HG03521 (cell line): ENCODE data around the gene CUEDC1.
"Not testable (repeated sequence)": the region's sequence is repeated elsewhere in the genome, so short reads cannot be mapped to it uniquely, and the experiment has no call there.

Experiments
- ATAC-seq: cut with Tn5 transposase; IDR thresholded peaks from one replicate; pipeline ENCODE4 v1.9.1; 2021; ENCODE audit warnings: mild to moderate bottlenecking, moderate library complexity; ENCODE audit not compliant: unreplicated experiment

CUEDC1 gene

DNA sequence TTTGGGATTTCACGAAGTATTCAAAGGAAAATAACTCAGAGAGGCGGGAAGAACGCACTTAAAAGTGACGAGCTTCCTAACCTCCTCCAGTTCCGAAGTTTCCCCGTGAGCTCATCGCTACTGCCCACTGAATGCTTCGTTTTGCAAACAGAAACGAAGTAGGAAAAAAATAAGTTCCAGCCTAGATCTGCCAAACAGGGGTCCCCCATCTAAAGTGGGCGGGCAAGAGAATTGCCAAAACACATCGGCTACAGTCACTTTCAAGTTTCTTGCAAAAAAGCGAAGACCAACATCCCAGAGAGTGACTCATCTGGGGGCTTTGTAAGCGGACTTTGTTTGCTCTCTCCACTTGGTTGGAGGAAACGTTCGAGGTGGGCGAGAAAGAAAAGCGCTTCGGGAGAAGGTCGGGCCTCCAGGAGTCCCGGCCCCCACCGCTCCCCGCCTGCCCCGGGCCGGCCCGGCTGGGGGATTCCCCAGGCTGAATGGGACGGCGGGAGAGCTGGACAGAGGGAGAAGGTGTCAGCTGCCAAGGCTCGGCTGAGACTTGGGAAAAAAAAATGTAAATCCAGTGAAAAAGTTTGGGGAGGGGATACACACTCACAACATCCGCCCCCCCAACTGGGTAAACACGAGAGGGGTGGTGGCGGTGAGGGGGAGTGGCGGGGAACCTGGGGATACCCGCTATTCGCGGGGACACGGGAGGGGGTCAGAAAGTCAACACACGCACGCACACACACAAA, 31.8 kb upstream of the CUEDC1 start:
- ATAC-seq, result no peak

DNA sequence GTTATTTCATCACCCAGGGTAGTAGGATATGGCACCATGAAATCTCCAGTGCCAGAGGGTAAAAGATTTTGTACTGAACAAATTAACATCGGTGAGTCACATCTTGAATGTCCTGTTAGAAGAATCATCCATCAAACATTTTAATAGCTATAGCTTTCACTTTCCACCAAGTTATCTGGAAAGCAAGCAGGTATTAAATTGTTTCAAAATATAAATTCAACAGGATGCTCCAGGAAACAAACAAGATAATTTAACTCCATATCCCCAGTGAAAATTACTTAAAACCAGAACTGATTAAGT, 30.4 kb upstream of the CUEDC1 start:
- no peak for ATAC-seq

DNA sequence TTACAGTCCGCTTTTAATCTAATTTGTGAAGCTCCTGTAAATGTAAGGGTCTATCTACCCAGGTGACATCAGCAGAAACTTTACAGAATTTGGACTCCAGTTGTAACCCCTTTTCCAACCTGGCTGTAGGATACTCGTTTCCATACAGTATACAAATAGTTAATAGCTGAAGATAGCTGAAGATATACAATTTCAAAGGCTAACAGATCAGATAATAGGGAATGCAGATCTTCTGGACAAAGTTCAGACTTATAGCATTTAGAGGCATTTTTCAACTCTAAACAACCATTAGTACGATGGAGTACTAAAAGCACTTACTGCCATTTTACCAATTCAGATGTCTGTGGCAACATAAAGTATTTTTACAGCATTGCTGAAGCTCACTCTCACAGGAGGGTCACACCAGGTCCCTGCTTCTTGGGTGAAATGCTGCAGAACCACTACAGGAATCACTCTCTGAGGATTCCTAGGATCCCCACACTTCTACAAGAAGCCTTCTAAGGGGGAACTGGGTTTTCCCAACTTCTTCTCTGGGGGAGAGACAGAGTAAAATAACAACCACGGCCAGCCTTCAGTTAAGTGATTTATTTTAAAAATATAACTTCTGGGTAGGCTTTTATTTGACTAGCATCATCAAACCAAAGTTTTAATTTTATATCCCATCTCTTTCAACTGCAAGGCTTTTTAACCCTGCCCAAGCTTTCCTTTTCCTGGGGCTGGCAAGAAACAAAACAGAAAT, 29.9 kb upstream of the CUEDC1 start:
- ATAC-seq, result no peak

- no peak for ATAC-seq
Measured at GRCh38 chr17:57984261-57984890, 29.2 kb upstream of the CUEDC1 start.

DNA sequence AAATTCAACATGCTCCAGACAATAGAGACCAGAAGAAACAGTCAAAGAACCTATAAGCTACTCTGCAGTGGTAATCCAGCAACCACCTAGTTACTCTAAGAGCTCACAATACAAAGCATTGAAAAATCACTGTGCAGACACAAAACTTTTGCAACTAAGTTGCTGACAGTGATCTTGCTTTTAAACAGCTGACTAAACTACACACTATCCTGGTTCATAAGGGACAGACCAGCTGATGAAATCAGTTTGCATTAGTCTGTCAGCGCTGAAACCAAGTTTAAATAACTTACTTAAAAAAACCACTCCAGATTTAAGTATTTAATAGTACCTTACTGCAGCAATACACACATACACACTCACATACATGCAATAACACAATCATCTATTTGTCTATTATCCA, 28.2 kb upstream of the CUEDC1 start:
- ATAC-seq, result no peak

DNA sequence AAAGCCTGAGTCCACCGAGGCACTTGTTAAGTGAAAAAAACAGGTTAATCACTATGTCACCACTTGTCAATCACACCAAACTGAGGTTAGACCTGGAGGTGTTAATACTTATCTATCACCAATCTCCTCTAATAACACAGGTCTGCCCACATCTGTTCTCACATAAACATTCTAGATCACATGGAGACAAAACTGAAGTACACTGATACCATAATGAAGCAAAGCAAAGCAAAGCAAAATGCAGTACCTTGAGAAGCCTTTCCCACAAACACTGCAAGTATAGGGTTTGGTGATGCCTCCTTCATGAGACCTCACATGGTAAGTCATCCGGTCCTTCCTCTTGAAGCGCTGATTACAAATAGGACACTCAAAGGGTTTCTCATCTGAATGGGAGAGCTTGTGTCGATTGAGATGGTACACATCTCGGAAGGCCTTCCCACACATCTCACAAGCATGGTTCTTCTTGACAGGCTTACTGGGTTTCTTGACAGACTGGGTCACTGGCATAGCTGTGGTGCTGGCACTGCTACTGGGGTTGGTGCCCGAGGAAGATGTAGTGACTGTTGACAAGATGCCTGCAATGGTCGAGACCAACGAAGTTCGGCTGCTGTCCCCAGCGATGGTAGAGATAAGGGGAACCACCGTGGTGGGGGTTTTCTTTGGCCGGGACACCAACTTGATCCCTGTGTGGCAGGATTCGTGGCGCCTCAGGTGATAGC, 27.4 kb upstream of the CUEDC1 start:
- no peak for ATAC-seq

DNA sequence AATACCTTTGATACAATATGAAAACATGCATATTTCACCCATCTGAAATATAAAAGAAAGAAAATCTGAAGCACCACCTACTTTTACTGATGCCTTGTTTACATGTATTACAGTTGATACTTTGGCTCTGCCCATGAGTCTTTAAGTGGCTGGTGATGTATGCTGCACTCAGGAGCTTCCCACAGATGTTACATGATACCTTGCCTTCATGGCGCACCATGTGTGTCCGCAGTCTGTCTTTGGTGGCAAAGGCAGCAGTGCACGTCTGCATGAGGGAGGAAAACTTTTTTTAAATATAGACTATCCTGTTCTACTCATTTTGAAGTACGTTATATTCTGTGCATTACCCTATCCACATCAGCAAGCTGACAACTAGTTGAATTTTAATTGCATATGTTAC, 25.3 kb upstream of the CUEDC1 start:
- ATAC-seq, result no peak

- no peak for ATAC-seq
Measured at GRCh38 chr17:57979076-57979475, 23.9 kb upstream of the CUEDC1 start.

DNA sequence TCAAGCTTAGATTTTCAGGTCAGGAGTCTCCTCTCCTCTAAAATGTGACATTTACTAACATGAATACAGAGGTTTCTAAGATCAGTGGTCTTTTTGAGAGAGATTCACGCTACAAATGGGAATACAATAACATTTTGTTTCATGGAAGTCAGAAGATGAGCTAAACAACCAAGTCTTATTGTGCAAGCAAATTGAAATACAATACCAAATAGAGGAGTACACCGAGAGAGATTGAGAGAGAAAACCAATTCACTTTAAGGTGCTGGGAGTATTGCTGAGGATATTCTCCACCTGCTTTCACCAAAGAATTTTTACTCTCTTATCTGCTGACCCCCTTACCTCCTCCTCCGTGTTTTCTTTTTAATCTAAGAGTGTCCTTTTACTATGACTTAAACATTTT, 21.4 kb upstream of the CUEDC1 start:
- ATAC-seq, result no peak

DNA sequence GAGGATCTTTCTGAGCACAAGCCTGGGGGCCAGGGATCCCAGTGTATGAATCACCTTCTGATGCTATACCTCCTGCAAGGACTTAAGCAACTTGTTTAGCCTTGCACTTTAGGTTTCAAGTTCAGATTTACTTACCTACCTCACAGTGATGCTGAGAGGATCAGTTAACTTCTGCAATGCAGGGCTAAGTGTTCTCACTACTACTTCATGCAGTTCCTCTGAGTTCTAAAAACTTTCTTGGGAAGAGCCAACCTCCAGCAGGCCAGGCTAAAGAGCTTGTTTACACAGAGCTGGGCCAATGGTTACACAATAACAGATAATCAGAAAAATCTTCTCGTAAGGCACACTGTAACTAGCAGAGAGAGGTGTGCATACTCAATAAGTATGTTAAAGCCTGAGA, 19.8 kb upstream of the CUEDC1 start:
- ATAC-seq, result no peak

DNA sequence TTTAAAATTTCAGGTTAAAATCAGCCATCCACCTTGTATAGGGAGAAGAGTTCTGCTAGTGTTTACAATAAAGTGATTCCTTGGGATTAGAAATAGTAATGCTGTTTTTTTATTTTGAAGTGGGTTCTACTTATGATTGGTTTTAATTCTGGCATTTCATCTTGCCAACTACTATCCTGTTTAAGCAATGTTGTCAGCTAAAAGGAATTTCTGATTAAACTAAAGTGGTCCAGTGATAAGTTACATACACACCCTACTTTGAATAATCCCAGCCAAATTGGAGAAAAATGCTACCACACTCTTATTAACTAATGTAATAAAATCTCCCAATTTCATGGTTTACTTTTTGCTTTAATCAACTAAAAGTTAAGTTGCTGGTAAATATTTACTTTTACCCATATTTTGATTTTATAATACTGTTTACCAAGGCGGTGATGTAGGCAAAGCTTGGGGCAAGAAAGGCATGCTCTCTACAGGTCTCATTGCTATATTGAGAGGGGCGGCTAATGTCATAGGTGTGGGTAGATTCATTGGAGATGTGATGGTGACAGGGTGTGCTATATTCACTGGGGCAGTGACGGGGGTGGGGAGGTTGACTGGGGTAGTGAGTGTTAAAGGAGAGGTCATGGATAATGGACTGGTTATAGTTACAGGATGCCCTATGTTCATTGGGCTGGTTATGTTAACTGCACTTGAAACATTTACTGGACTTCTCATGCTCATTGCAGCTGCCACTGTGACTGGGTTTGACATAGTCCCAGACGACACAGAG, 19.0 kb upstream of the CUEDC1 start:
- not testable (repeated sequence) for ATAC-seq

- ATAC-seq, result no peak
Measured at GRCh38 chr17:57972151-57972550, 16.9 kb upstream of the CUEDC1 start.

DNA sequence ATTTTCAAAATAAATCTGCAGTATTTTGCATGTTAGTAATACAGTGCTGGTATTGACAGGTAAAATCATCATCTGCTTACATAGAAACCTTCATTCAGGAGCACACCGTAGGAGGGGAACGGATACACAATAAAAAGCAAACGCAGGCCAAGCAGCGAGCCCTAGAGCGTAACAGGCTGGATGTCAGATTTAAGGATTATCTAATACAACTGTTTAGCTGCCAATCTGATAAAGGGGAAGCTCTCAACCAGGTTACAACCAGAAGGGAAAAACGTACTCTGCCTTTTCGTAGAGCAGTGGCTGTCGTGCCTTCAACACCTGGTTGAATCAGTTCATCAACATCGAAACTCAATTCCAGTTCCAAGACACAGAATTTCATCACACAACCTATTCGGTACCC, 16.4 kb upstream of the CUEDC1 start:
- ATAC-seq, result no peak

DNA sequence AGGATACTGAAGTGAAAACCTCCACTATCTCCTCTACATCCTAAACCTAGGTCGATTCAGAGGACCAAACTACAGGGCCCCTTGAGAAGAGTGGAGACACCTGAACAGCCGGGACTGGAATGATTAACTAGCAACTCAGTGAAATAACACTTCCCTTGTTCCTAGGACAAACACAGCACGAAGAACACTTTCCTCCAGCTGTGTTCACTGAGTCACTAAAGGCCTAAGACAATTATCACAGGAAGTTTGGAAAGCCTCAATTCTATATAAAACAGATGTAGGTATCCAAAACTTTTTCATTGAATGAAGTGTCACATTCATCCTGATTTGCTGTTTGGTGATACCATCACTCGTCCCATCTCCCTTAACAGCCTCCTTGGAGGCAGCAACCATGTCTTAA, 15.5 kb upstream of the CUEDC1 start:
- ATAC-seq, result no peak

GRCh38 chr17:57968456-57968855, 13.2 kb upstream of the CUEDC1 start:
- no peak for ATAC-seq

GRCh38 chr17:57966875-57967274, 11.7 kb upstream of the CUEDC1 start:
- no peak for ATAC-seq

DNA sequence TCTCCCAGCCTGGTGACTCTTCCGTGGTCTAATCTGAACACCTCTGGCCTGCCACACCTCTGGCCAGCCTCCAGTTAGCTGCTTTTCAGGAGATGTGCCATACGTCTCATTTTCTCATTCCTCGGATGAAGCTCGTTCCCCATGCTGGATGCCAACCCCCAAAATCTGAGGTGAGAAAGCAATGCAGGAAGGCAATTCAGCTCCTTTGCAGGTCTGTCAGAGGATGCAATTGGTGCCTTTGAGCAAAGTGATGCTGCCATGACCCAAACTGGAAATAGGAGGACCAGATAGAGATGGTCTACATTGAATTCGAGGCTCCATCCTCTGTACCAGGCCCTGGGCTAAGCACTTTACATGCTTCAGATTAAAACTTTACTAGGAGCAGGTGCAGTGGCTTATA, 11.0 kb upstream of the CUEDC1 start:
- no peak for ATAC-seq

DNA sequence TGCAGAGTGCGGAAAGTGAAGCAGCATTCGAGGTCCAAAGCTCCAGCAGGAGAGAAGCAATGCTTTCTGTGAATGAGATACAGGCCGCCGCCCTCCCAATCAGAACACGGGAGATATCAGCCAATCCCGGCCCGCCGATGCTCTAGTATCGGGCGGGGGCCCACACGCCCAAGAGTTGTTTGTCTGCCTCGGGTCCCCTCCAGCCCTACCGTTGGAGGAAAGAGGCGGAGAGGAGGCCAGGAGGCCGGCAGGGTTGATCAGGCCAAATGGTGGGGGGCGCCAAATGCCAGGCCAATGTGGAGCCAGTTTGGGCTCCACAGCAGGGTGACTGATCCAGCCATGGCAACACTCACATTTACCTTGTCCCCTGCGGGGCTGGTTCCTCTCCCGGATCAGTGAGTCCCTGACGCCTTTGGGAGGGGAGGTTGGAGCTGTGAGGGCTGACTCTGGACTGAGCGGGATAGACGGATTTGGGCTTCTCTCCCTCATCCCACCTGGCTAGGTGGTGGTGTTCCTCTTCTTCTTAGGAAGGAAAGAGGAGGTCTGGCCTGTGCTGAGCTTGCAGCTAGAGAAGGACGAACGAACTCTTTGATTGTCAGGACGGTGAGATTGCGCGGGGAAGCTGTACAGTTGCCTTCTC, 10.4 kb upstream of the CUEDC1 start:
- ATAC-seq, result no peak

GRCh38 chr17:57963149-57963511, 7.9 kb upstream of the CUEDC1 start:
- ATAC-seq, result no peak

DNA sequence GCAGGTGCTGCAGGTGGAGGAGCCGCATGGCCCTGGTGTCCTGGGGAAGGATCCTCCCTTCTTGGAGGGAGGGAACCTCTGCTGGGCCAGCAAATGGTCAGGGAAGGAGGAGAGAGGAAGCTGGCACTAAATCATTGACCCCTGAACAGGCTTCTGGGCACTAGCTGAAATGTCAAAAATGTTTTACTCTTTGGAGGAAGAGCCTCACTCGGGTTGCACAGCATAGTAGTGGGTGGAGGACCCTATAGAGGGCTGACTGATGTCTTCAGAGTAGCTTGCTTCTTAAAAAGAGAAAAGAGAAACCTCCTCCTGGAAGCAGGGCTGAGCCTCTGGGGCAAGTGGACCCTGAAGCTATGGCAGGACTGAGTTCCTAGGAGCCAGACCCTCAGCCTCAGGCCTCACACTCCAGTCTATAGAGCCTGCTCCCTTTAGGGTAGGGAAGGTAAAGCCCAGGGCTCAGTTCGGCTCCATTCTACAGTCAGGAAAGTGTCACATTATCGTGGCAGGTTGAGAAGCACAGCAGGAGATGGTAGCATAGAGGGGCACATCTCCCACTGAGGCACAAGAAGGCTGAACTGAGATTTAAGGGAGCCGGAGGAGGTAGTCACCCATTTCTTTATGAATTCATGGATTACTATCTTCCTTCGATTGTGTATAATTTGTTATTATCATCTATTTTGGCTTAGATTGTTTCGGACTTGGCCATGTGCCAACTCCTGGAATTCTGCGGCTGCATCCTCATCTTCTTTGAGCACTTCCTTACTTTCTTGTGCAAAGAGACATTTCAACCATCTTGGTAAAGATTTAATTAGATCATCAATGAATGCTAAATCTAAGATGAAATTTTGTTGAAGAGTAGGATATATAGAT, 7.3 kb upstream of the CUEDC1 start:
- no peak for ATAC-seq
